Measurements from ENCODE around the gene COPZ1. TPM values are rescaled to one million over a fixed set of nuclear protein-coding genes. Genes with fewer than 3 reads are reported as not detected.

Gene COPZ1
- total RNA-seq, 1 donor = 104 TPM

DNA sequence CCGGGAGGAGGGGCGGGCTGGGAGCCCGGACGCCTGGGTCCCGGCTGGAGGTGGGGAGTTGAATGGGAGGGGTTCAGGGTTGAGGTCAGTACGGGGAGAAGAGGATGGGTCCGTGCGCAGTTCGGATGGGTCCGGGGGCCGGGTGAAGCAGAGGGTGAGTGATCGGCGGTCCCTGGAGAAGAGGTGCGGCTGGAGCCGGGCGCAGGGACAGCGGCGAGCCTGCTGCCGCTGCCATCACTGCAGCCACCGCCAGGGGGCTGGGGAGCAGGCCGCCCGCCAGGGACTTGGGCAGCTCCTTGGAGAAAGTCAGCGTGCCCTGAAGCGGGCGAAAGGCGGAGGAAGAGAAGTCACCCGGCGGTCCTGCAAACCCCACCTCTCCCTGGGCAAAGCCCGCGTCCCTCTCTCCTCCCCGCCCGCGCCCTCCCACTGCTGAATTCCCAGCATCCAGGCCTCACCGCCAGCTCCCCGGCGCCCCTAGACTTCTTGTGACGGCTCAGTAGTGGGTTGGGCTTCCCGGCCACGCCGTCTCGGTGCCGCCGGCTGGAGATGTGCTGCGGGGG, 45.3 kb downstream of the COPZ1 start:
- H2AFZ ChIP-seq (ENCODE audit: low read length) = peak overlapping the region; percentile 43
- peak overlapping the region; percentile 64 for H3K4me3 ChIP-seq (ENCODE audit: insufficient read depth, low read length)
- peaks cover 14% of the 10 kb centered on the region for H3K4me1 ChIP-seq (ENCODE audit: insufficient read depth, low read length)
- peak; percentile 79 for TF ChIP-seq CTCF (IDR thresholded peaks at IDR 0.05; ENCODE audit: extremely low read depth, low read depth, low read length)
- H4K20me1 ChIP-seq (ENCODE audit: insufficient read depth, low read length) = no peaks in the 10 kb centered on the region
- H3K27me3 ChIP-seq (ENCODE audit: insufficient read depth, low read length) = no peaks in the 10 kb centered on the region
- H3K27ac ChIP-seq (ENCODE audit: low read depth, low read length) = no peak overlapping the region
- no peaks in the 10 kb centered on the region for H3K9me3 ChIP-seq (ENCODE audit: low read depth, low read length)
- no peaks in the 10 kb centered on the region for H3K79me2 ChIP-seq (ENCODE audit: insufficient read depth, low read length)
- peak; percentile 98 for DNase-seq (ENCODE audit: insufficient read length, low spot score, missing footprints)
- no peaks in the 10 kb centered on the region for H3K36me3 ChIP-seq (ENCODE audit: insufficient read depth, low read length)
- H3K4me2 ChIP-seq (ENCODE audit: insufficient read depth, low read length) = peak overlapping the region; percentile 71

- no peak overlapping the region for H3K4me2 ChIP-seq (ENCODE audit: insufficient read depth, low read length)
- peak; percentile 42 for DNase-seq (ENCODE audit: insufficient read length, low spot score, missing footprints)
These were observed 46.6 kb downstream of the COPZ1 start for GRCh38 chr12:54371328-54372112.

DNA sequence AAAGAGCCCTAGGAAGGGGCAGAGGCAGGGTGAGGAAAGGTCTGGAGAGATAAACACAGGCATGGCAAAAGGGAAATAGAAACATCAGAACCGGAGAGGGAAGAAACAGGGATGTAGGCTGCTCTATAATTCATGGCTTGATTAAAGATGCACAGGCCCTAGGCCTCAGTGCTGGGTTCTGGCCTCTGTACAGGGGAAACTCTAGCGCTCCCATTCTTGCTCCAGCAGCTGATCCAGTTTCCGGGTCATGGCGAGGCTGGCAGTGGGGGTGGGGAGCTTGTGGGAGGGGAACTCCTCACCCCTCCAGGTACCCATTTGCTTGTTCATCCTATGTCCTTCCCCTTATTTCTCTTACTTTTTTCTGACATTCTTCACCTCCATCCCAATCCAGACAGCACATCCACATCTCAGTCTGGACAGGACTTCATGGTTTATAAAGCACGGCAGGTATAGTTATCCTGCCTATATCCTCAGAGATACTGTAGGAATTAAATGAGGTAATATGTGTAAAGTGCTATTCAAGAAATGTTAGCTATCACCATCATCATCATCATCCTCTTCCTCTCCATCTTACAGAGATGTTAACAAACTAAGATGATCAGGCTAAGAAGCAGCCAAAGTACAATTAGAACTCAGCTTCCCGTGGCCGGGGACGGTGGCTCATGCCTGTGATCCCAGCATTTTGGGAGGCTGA, 47.3 kb downstream of the COPZ1 start:
- Histone ChIP-seq H4K20me1 (ENCODE audit: insufficient read depth, low read length) (no peaks in the 10 kb centered on the region), H3K27ac (ENCODE audit: low read depth, low read length) (no peak overlapping the region), H3K27me3 (ENCODE audit: insufficient read depth, low read length) (no peaks in the 10 kb centered on the region), H3K4me3 (ENCODE audit: insufficient read depth, low read length) (no peak overlapping the region), H2AFZ (ENCODE audit: low read length) (no peak overlapping the region), H3K9me3 (ENCODE audit: low read depth, low read length) (no peaks in the 10 kb centered on the region), H3K4me1 (ENCODE audit: insufficient read depth, low read length) (peaks cover 14% of the 10 kb centered on the region), H3K79me2 (ENCODE audit: insufficient read depth, low read length) (no peaks in the 10 kb centered on the region), H3K36me3 (ENCODE audit: insufficient read depth, low read length) (no peaks in the 10 kb centered on the region), H3K4me2 (ENCODE audit: insufficient read depth, low read length) (no peak overlapping the region)
- no peak for TF ChIP-seq CTCF (IDR thresholded peaks at IDR 0.05; ENCODE audit: extremely low read depth, low read depth, low read length)
- peak; percentile 68 for DNase-seq (ENCODE audit: insufficient read length, low spot score, missing footprints)

More at GRCh38 chr12:54371328-54372112, 46.6 kb downstream of the COPZ1 start:
- no peak for TF ChIP-seq CTCF (IDR thresholded peaks at IDR 0.05; ENCODE audit: extremely low read depth, low read depth, low read length)
- Histone ChIP-seq H2AFZ (ENCODE audit: low read length) (no peak overlapping the region), H3K36me3 (ENCODE audit: insufficient read depth, low read length) (no peaks in the 10 kb centered on the region), H3K9me3 (ENCODE audit: low read depth, low read length) (no peaks in the 10 kb centered on the region), H3K27me3 (ENCODE audit: insufficient read depth, low read length) (no peaks in the 10 kb centered on the region), H4K20me1 (ENCODE audit: insufficient read depth, low read length) (no peaks in the 10 kb centered on the region), H3K4me3 (ENCODE audit: insufficient read depth, low read length) (no peak overlapping the region), H3K79me2 (ENCODE audit: insufficient read depth, low read length) (no peaks in the 10 kb centered on the region), H3K27ac (ENCODE audit: low read depth, low read length) (no peak overlapping the region), H3K4me1 (ENCODE audit: insufficient read depth, low read length) (peaks cover 14% of the 10 kb centered on the region)

Data from osteoblast (primary cell).